ENCODE data around the gene SLC2A9.

GRCh38 chr4:9929111-9929510, 92.2 kb downstream of the SLC2A9 start:
- TF ChIP-seq CTCF (IDR thresholded peaks at IDR 0.05; ENCODE audit: poor library complexity) (no peak), EZH2 (IDR thresholded peaks at IDR 0.05; ENCODE audit: borderline replicate concordance) (no peak), EZH2phosphoT487 (IDR thresholded peaks at IDR 0.05; ENCODE audit: low read depth, severe bottlenecking, unreplicated experiment) (no peak)

Measured in hepatocyte (in vitro differentiated cells).